OCI-LY1 (cell line): ENCODE data around the gene SEC14L1.

Experiments
- CTCF ChIP-seq: fragments of 200-600 bp; sonication (generic), shearing (Covaris generic); IDR thresholded peaks from 2 replicates; pipeline ENCODE4 v1.5.1; 2017; ENCODE audit warnings: mild to moderate bottlenecking, antibody characterized with exemption, low read length, moderate library complexity, mixed read lengths
- EZH2 ChIP-seq: fragments of 200-600 bp; sonication (generic), shearing (Covaris generic); IDR thresholded peaks from 2 replicates; pipeline ENCODE4 v1.8.0; 2017; ENCODE audit warnings: borderline replicate concordance, mixed run types, mild to moderate bottlenecking, antibody characterized with exemption, low read length, moderate library complexity, mixed read lengths

- TF ChIP-seq CTCF (no peak), EZH2 (no peak)
Measured at GRCh38 chr17:77126519-77126918, 14.2 kb upstream of the SEC14L1 start.
